Erythroblast (primary cell): ENCODE measurements around the gene SULT1E1.

Experiments
- GATA1 ChIP-seq: IDR thresholded peaks from 2 replicates; pipeline ENCODE4 v1.6.1; 2011; ENCODE audit warnings: low read depth, mild to moderate bottlenecking, control low read depth, low read length, moderate library complexity
- POLR2A ChIP-seq: IDR thresholded peaks from 2 replicates; pipeline ENCODE4 v1.6.1; 2011; ENCODE audit warnings: mild to moderate bottlenecking, low read length

- no peak for TF ChIP-seq POLR2A
- TF ChIP-seq GATA1: no peak
These were observed 43.7 kb downstream of the SULT1E1 start for GRCh38 chr4:69816236-69816635.
